ENCODE results near the gene SLC12A9. TPM values are rescaled to one million over a fixed set of nuclear protein-coding genes. Genes with fewer than 3 reads are reported as not detected.

Gene SLC12A9
- total and polyA plus RNA-seq, 2 donors (not counting 1 experiment from before 2014, with no cell fraction given), result 80.0 to 80.1 TPM

DNA sequence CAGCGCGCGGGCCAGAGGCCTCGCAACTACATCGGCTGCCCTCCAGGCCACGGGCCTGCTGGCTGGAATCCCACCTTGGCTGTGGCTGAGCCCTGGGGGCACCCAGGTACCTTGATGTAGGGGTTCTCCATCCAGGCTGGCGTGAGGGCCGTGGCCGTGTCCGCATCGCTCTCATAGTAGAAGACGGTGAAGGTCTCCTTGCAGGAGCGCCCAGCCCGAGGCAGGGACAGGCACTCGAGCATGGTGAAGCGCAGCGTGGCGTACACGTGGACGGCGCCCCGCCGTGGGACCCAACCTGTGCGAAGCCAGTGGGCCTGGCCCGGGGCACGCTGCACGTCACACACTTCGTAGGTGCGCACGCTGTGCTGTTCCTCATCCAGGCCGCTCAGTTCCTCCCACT, 29.0 kb upstream of the SLC12A9 start:
- Mint-ChIP-seq H3K27me3 (peaks cover 26% of the 10 kb centered on the region), H3K9me3 (ENCODE audit: insufficient read depth) (no peaks in the 10 kb centered on the region), H3K4me3 (no peak overlapping the region), H3K4me1 (peaks cover 18% of the 10 kb centered on the region), H3K27ac (no peak overlapping the region)
- ChIA-PET CTCF (no interaction called here), POLR2A (no interaction called here)
- peaks cover 24 to 25% of the 10 kb centered on the region in 2 donors for H3K4me1 ChIP-seq (ENCODE audit: control insufficient read depth in 2 of 2, insufficient read depth in 2 of 2, low read length in 2 of 2)
- H3K27ac ChIP-seq (ENCODE audit: low read length in 2 of 2), result no peak overlapping the region
- no peak for ATAC-seq (ENCODE audit: low read depth)
- H2AFZ ChIP-seq (ENCODE audit: insufficient read depth, low read depth, low read length, poor library complexity, severe bottlenecking), result no peak overlapping the region
- TF ChIP-seq, protein P1, sequence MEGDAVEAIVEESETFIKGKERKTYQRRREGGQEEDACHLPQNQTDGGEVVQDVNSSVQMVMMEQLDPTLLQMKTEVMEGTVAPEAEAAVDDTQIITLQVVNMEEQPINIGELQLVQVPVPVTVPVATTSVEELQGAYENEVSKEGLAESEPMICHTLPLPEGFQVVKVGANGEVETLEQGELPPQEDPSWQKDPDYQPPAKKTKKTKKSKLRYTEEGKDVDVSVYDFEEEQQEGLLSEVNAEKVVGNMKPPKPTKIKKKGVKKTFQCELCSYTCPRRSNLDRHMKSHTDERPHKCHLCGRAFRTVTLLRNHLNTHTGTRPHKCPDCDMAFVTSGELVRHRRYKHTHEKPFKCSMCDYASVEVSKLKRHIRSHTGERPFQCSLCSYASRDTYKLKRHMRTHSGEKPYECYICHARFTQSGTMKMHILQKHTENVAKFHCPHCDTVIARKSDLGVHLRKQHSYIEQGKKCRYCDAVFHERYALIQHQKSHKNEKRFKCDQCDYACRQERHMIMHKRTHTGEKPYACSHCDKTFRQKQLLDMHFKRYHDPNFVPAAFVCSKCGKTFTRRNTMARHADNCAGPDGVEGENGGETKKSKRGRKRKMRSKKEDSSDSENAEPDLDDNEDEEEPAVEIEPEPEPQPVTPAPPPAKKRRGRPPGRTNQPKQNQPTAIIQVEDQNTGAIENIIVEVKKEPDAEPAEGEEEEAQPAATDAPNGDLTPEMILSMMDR (IDR thresholded peaks at IDR 0.05), result no peak
- TF ChIP-seq EZH2 (IDR thresholded peaks at IDR 0.05; ENCODE audit: borderline replicate concordance, insufficient read depth, low read depth, low read length, poor library complexity, severe bottlenecking), result no peak
- no peak overlapping the region for H3K4me3 ChIP-seq (ENCODE audit: control extremely low read depth in 1 of 5, extremely low read depth in 1 of 5, insufficient read depth in 1 of 5, low read depth in 2 of 5, low read length in 4 of 5)
- no peaks in the 10 kb centered on the region for H3K36me3 ChIP-seq (replicated peaks in 1 of 2; ENCODE audit: control extremely low read depth in 1 of 2, control insufficient read depth in 1 of 2, extremely low read depth in 1 of 2, insufficient read depth in 2 of 2, low read length in 1 of 2)
- peaks cover 0 to 3% (median 0%) of the 10 kb centered on the region in 3 donors for H3K9me3 ChIP-seq (ENCODE audit: control extremely low read depth in 1 of 3, control insufficient read depth in 2 of 3, insufficient read depth in 1 of 3, low read length in 2 of 3)
- no peaks in the 10 kb centered on the region for H4K20me1 ChIP-seq (ENCODE audit: control insufficient read depth, insufficient read depth, low read length, poor library complexity, severe bottlenecking)
- H3K79me2 ChIP-seq (ENCODE audit: control insufficient read depth, insufficient read depth, low read length), result no peaks in the 10 kb centered on the region
- 96% methylated on average over 31 of the region's 31 CpGs for WGBS (ENCODE audit: insufficient coverage)
- no peak overlapping the region for H3K9ac ChIP-seq (ENCODE audit: low read length)
- intact Hi-C loops (cut with micrococcal nuclease), result no loop called here
- peaks cover 0 to 39% (median 17%) of the 10 kb centered on the region in 4 experiments for H3K27me3 ChIP-seq (replicated peaks in 1 of 4; ENCODE audit: control extremely low read depth in 1 of 4, control insufficient read depth in 3 of 4, insufficient read depth in 4 of 4, low read length in 3 of 4)
- H3K4me2 ChIP-seq (replicated peaks; ENCODE audit: low read depth, low read length, poor library complexity, severe bottlenecking), result no peak overlapping the region
- DNase-seq, result no peak

- no peak overlapping the region for H3K27ac ChIP-seq (ENCODE audit: low read length in 2 of 2)
- no peak overlapping the region for H3K27ac Mint-ChIP-seq
- CTCF ChIA-PET, result interaction anchor here (1.5 kb wide), 1 partner anchor 21 kb away, joined by 3 read pairs; no protein-coding TSS in a partner anchor
- no peak overlapping the region for H3K9ac ChIP-seq (ENCODE audit: low read length)
- no peak overlapping the region for H3K4me3 Mint-ChIP-seq
- H2AFZ ChIP-seq (ENCODE audit: insufficient read depth, low read depth, low read length, poor library complexity, severe bottlenecking), result no peak overlapping the region
- H3K9me3 ChIP-seq (ENCODE audit: control extremely low read depth in 1 of 3, control insufficient read depth in 2 of 3, insufficient read depth in 1 of 3, low read length in 2 of 3), result peaks cover 0 to 4% (median 0%) of the 10 kb centered on the region in 3 donors
- H4K20me1 ChIP-seq (ENCODE audit: control insufficient read depth, insufficient read depth, low read length, poor library complexity, severe bottlenecking), result no peaks in the 10 kb centered on the region
- H3K4me1 Mint-ChIP-seq, result peaks cover 20% of the 10 kb centered on the region
- peaks cover 0 to 50% (median 22%) of the 10 kb centered on the region in 4 experiments for H3K27me3 ChIP-seq (replicated peaks in 1 of 4; ENCODE audit: control extremely low read depth in 1 of 4, control insufficient read depth in 3 of 4, insufficient read depth in 4 of 4, low read length in 3 of 4)
- WGBS (ENCODE audit: insufficient coverage), result 83% methylated on average over 7 of the region's 18 CpGs
- H3K36me3 ChIP-seq (replicated peaks in 1 of 2; ENCODE audit: control extremely low read depth in 1 of 2, control insufficient read depth in 1 of 2, extremely low read depth in 1 of 2, insufficient read depth in 2 of 2, low read length in 1 of 2), result no peaks in the 10 kb centered on the region
- POLR2A ChIA-PET, result interaction anchor here (0.8 kb wide), 1 partner anchor 48 kb away, joined by 7 read pairs; no protein-coding TSS in a partner anchor
- no peak overlapping the region for H3K4me2 ChIP-seq (replicated peaks; ENCODE audit: low read depth, low read length, poor library complexity, severe bottlenecking)
- H3K79me2 ChIP-seq (ENCODE audit: control insufficient read depth, insufficient read depth, low read length), result no peaks in the 10 kb centered on the region
- no peak for ATAC-seq (ENCODE audit: low read depth)
- intact Hi-C loops (cut with micrococcal nuclease), result no loop called here
- no peaks in the 10 kb centered on the region for H3K9me3 Mint-ChIP-seq (ENCODE audit: insufficient read depth)
- no peak for DNase-seq
- peaks cover 26 to 27% of the 10 kb centered on the region in 2 donors for H3K4me1 ChIP-seq (ENCODE audit: control insufficient read depth in 2 of 2, insufficient read depth in 2 of 2, low read length in 2 of 2)
- H3K27me3 Mint-ChIP-seq, result peaks cover 34% of the 10 kb centered on the region
- no peak overlapping the region for H3K4me3 ChIP-seq (ENCODE audit: control extremely low read depth in 1 of 5, extremely low read depth in 1 of 5, insufficient read depth in 1 of 5, low read depth in 2 of 5, low read length in 4 of 5)
- TF ChIP-seq, protein P1 (IDR thresholded peaks at IDR 0.05), result no peak
- no peak for TF ChIP-seq EZH2 (IDR thresholded peaks at IDR 0.05; ENCODE audit: borderline replicate concordance, insufficient read depth, low read depth, low read length, poor library complexity, severe bottlenecking)
These were observed 27.9 kb upstream of the SLC12A9 start for GRCh38 chr7:100824499-100825214.

All from B cell (primary cell).